ENCODE results near the gene CD2BP2. TPM values are rescaled to one million over a fixed set of nuclear protein-coding genes. Genes with fewer than 3 reads are reported as not detected.

CD2BP2 gene
- total and polyA plus RNA-seq, 8 donors, result 42.9 to 59.1 (median 52.7) TPM

DNA sequence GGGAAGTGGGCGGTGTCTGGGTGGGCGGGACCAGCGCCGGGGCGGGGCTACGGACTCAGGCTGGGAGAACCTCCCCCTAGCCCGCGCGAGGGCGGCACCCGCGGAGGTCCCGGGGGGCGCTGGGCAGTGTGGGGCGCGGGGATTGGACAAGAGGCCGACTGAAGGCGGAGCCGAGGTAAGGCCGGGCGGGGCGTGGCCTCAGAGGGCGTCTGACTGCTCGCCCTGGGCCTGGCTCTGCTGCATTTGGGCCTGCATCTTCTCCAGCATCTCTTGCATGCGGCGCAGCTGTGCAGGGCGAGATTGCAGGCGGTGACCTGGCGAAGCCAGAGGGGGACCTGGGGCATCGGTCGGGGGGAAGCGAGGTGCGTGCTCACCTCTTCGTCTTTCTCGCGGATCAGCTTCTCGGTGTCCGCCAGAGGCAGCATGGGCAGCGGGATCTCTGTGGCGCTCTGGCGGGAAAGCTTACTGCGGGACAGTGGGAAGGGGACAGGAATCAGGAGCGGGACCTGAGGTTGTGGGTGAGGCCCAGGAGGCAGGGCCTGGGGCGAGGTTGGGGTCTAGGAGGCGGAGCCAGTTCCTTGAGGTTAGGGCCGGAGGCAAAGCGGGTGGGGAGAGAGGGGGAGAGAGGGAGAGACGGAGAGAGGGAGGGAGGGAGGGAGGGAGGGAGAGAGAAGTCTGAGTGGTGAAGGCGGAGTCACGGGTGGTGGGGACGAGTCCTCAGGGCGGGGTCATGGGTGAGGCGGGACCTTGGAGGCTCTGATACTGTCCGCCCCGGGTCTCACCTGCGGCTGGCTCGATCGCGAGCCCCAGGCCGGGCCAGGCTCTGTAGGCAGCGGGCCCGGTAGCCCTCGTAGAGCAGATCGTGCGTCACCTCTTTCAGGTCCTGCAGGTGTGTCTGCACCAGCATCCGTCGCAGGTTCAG lies 23.4 kb upstream of the CD2BP2 start:
- intact Hi-C loops (cut with DNase I), result no loop called here
- DNase-seq (peak; percentile 97 to 100 (median 99)), ATAC-seq (peak; percentile 97)
- peak overlapping the region; percentile 45 to 69 for H3K4me3 ChIP-seq
- no peaks in the 10 kb centered on the region for H3K9me3 ChIP-seq
- H3K27ac ChIP-seq, result peak overlapping the region; percentile 99 to 100
- H3K4me1 ChIP-seq, result peaks cover 4 to 33% of the 10 kb centered on the region in 2 donors
- no peaks in the 10 kb centered on the region for H3K27me3 ChIP-seq
- no peaks in the 10 kb centered on the region for H3K36me3 ChIP-seq
- no peak for TF ChIP-seq CTCF (IDR thresholded peaks at IDR 0.05)

DNA sequence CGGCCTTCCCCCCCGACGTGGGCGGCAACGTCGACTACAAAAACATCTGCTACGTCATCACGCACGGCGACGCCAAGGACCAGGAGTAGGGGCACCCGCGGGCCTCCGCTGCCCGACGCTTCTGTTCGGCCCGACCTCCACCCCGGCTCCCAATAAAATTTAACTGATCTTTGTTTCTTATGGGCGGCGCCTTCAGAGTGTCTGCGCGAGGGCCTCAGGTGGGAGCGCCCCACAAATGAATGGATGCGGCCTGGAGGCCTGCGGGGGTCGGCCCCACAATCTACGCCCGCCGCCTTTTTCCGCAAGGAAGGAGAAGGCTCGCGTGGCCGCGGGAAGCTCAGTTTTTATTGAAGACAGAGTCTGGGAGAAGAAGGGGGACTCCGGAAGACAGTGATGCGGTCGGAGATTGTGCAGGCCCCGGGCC lies 22.7 kb upstream of the CD2BP2 start:
- Histone ChIP-seq H3K27ac (peak overlapping the region; percentile 99 to 100), H3K4me1 (peaks cover 4 to 33% of the 10 kb centered on the region in 2 donors), H3K9me3 (no peaks in the 10 kb centered on the region), H3K36me3 (no peaks in the 10 kb centered on the region), H3K4me3 (peak overlapping the region; percentile 45 to 69), H3K27me3 (no peaks in the 10 kb centered on the region)
- ATAC-seq, result peak; percentile 76
- intact Hi-C loops (cut with DNase I), result no loop called here
- DNase-seq, result peak; percentile 90 to 98 (median 94)
- TF ChIP-seq CTCF (IDR thresholded peaks at IDR 0.05), result no peak

DNA sequence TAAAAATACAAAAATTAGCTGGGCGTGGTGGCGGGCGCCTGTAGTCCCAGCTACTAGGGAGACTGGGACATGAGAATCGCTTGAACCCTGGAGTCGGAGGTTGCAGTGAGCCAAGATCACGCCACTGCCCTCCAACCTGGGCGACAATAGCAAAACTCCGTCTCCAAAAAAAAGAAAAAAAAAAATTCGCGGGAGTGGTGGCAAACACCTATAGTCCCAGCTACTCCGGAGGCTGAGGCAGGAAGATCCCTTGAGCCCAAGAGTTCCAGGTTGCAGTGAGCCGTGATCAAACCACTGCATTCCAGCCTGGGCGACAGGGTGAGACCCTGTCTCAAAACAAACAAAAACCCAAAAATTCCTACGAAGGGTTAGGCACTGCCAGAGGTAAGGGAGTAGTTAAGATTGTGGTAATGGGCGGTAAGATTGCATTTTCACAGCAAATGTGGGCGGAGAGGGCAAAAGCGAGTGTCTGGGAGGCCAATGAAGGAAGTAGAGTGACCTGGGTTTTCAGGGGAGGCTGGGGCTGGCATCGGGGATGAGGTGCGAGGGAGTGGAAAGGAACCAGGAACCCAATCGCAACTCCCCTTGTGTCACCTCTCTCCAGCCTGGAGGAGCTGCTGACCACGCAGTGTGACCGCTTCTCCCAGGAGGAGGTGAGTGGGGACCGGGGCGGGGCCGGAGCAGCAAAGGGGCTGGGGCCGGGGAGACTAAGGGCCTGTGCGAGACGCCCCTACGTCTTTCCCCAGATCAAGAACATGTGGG lies 22.1 kb upstream of the CD2BP2 start:
- Histone ChIP-seq H3K36me3 (no peaks in the 10 kb centered on the region), H3K4me1 (peaks cover 4 to 33% of the 10 kb centered on the region in 2 donors), H3K9me3 (no peaks in the 10 kb centered on the region), H3K4me3 (peak overlapping the region; percentile 45 to 69), H3K27ac (peak overlapping the region; percentile 99 to 100), H3K27me3 (no peaks in the 10 kb centered on the region)
- DNase-seq (no peak), ATAC-seq (no peak)
- TF ChIP-seq CTCF (IDR thresholded peaks at IDR 0.05), result no peak
- intact Hi-C loops (cut with DNase I), result no loop called here

DNA sequence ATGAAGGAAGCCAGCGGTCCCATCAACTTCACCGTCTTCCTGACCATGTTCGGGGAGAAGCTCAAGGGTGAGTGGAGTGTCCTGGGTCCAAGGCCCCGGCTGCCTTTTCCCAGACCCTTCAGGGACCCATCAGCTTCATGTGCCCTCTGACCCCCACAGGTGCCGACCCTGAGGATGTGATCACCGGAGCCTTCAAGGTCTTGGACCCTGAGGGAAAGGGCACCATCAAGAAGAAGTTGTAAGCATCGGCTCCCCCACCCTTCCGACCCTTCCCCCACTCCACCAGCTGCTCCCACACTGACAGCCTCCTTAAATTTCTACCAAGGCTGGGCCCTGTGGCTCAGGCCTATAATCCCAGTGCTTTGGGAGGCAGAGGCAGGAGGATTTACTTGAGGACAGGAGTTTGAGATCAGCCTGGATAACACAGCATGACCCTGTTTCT lies 21.4 kb upstream of the CD2BP2 start:
- intact Hi-C loops (cut with DNase I), result no loop called here
- Histone ChIP-seq H3K4me3 (no peak overlapping the region), H3K27ac (peak overlapping the region in 1 of 2 donors; percentile 100), H3K4me1 (peaks cover 4 to 33% of the 10 kb centered on the region in 2 donors), H3K27me3 (no peaks in the 10 kb centered on the region), H3K36me3 (no peaks in the 10 kb centered on the region), H3K9me3 (no peaks in the 10 kb centered on the region)
- no peak for TF ChIP-seq CTCF (IDR thresholded peaks at IDR 0.05)
- no peak for ATAC-seq
- DNase-seq, result no peak

DNA sequence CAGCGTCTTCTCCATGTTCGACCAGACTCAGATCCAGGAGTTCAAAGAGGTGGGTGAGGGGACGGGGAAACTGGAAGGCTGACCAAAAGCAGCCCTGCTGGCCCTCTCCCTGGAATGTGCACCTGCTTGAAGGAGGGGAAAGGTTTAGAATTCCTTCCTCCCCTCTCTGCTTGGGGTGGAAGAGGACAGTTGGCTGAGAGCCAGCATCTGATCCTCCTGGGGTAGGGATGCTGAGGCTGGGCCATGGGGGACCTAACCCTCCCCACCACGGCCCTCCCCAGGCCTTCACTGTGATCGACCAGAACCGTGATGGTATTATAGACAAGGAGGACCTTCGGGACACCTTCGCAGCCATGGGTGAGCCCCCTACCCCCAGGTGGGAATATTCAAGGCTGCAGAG lies 20.8 kb upstream of the CD2BP2 start:
- intact Hi-C loops (cut with DNase I), result no loop called here
- TF ChIP-seq CTCF (IDR thresholded peaks at IDR 0.05), result no peak
- Histone ChIP-seq H3K36me3 (no peaks in the 10 kb centered on the region), H3K27ac (no peak overlapping the region), H3K9me3 (no peaks in the 10 kb centered on the region), H3K4me3 (no peak overlapping the region), H3K4me1 (peaks cover 4 to 32% of the 10 kb centered on the region in 2 donors), H3K27me3 (no peaks in the 10 kb centered on the region)
- ATAC-seq, result no peak
- no peak for DNase-seq

Data from left lung (tissue), 10 donors.